Measurements from ENCODE around the gene PLB1.

The PLB1 gene

DNA sequence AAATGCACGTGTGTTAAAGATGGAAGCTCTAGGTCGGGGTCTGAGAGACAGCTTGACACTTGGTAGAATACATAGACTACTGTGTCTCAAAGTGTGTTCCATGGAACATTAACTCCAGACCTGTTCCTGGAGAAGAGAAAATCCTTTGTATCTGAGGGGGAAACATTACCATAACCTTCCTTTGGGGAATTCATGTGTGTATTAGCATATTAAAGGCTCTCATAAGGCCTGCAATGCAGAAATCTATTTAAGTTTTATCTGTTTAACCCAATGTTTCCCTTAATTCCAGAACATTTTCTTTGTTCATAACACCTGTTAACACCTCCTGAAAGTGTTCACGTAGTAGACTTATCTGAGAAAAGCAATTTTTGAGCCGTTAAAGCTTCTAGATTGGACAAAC lies 99.5 kb downstream of the PLB1 start:
- Histone ChIP-seq H3K27me3 (ENCODE audit: insufficient read depth, low read length, poor library complexity, severe bottlenecking) (no peaks in the 10 kb centered on the region), H3K9me2 (replicated peaks; ENCODE audit: low read depth, low read length) (no peaks in the 10 kb centered on the region), H4K20me1 (ENCODE audit: insufficient read depth, low read length, poor library complexity, severe bottlenecking) (no peaks in the 10 kb centered on the region), H3K4me1 (ENCODE audit: insufficient read depth, low read length, poor library complexity, severe bottlenecking) (peaks cover 6% of the 10 kb centered on the region), H3K9me3 (ENCODE audit: insufficient read depth, low read depth, low read length) (no peaks in the 10 kb centered on the region), H2AFZ (ENCODE audit: low read length) (no peak overlapping the region), H3K79me2 (ENCODE audit: insufficient read depth, low read length) (no peaks in the 10 kb centered on the region), H3K9ac (ENCODE audit: low read depth, low read length, poor library complexity, severe bottlenecking) (no peak overlapping the region), H3K36me3 (ENCODE audit: insufficient read depth, low read length) (no peaks in the 10 kb centered on the region), H3K4me2 (ENCODE audit: low read depth, low read length, poor library complexity, severe bottlenecking) (no peak overlapping the region), H3F3A (ENCODE audit: low read depth) (no peaks in the 10 kb centered on the region), H3K4me3 (ENCODE audit: low read length, poor library complexity, severe bottlenecking) (no peak overlapping the region)
- TF ChIP-seq, protein P1, sequence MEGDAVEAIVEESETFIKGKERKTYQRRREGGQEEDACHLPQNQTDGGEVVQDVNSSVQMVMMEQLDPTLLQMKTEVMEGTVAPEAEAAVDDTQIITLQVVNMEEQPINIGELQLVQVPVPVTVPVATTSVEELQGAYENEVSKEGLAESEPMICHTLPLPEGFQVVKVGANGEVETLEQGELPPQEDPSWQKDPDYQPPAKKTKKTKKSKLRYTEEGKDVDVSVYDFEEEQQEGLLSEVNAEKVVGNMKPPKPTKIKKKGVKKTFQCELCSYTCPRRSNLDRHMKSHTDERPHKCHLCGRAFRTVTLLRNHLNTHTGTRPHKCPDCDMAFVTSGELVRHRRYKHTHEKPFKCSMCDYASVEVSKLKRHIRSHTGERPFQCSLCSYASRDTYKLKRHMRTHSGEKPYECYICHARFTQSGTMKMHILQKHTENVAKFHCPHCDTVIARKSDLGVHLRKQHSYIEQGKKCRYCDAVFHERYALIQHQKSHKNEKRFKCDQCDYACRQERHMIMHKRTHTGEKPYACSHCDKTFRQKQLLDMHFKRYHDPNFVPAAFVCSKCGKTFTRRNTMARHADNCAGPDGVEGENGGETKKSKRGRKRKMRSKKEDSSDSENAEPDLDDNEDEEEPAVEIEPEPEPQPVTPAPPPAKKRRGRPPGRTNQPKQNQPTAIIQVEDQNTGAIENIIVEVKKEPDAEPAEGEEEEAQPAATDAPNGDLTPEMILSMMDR (conservative IDR thresholded peaks at IDR 0.05; ENCODE audit: low read length), result no peak
- no peak for TF ChIP-seq EZH2phosphoT487 (IDR thresholded peaks at IDR 0.05; ENCODE audit: borderline replicate concordance)

DNA sequence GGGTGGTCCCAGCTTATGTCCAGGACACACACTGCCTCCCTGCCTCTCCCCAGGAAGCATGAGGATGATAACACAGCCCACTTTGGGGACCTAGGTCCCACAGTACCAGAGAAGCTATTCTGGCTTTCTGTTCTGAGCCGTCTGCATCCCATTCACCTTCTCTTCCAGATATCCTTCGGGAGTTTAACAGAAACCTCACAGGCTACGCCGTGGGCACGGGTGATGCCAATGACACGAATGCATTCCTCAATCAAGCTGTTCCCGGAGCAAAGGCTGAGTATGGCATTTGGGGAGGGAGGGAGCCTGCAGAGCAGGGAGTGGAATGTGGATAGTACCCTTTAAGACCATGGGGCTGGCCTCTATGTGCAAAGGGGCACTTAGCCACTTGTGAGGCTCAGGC lies 102.6 kb downstream of the PLB1 start:
- no peak overlapping the region for H2AFZ ChIP-seq (ENCODE audit: low read length)
- no peak overlapping the region for H3K4me2 ChIP-seq (ENCODE audit: low read depth, low read length, poor library complexity, severe bottlenecking)
- no peaks in the 10 kb centered on the region for H3K9me3 ChIP-seq (ENCODE audit: insufficient read depth, low read depth, low read length)
- TF ChIP-seq EZH2phosphoT487 (IDR thresholded peaks at IDR 0.05; ENCODE audit: borderline replicate concordance), result no peak
- TF ChIP-seq, protein P1 (conservative IDR thresholded peaks at IDR 0.05; ENCODE audit: low read length), result no peak
- H3K27me3 ChIP-seq (ENCODE audit: insufficient read depth, low read length, poor library complexity, severe bottlenecking), result no peaks in the 10 kb centered on the region
- H3K79me2 ChIP-seq (ENCODE audit: insufficient read depth, low read length), result no peaks in the 10 kb centered on the region
- no peaks in the 10 kb centered on the region for H3K9me2 ChIP-seq (replicated peaks; ENCODE audit: low read depth, low read length)
- no peaks in the 10 kb centered on the region for H3F3A ChIP-seq (ENCODE audit: low read depth)
- H4K20me1 ChIP-seq (ENCODE audit: insufficient read depth, low read length, poor library complexity, severe bottlenecking), result no peaks in the 10 kb centered on the region
- no peak overlapping the region for H3K4me3 ChIP-seq (ENCODE audit: low read length, poor library complexity, severe bottlenecking)
- peaks cover 15% of the 10 kb centered on the region for H3K4me1 ChIP-seq (ENCODE audit: insufficient read depth, low read length, poor library complexity, severe bottlenecking)
- H3K9ac ChIP-seq (ENCODE audit: low read depth, low read length, poor library complexity, severe bottlenecking), result no peak overlapping the region
- H3K36me3 ChIP-seq (ENCODE audit: insufficient read depth, low read length), result no peaks in the 10 kb centered on the region

DNA sequence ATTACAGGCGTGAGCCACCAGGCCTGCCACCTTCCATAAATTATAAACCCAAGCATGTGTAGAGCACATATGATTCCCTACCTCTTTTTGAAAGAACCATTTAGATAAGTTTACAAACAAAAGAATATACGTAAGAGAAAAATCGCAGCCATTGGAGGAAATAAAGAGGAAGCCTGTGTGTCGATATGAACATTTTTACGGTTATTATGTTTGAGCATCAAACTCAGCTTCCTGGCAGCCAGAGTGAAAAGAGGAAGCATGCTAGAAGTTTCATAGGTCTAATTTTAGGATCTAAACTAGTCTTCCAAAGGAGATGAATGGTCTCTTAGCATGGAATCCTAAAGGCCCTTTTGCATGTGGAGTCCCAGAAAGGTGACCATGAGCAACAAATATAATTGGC lies 104.3 kb downstream of the PLB1 start:
- H3K9ac ChIP-seq (ENCODE audit: low read depth, low read length, poor library complexity, severe bottlenecking), result no peak overlapping the region

More for the DNA sequence above, 104.3 kb downstream of the PLB1 start:
- Histone ChIP-seq H3K36me3 (ENCODE audit: insufficient read depth, low read length) (no peaks in the 10 kb centered on the region), H3K9me3 (ENCODE audit: insufficient read depth, low read depth, low read length) (no peaks in the 10 kb centered on the region), H3K79me2 (ENCODE audit: insufficient read depth, low read length) (no peaks in the 10 kb centered on the region), H3K4me3 (ENCODE audit: low read length, poor library complexity, severe bottlenecking) (no peak overlapping the region), H4K20me1 (ENCODE audit: insufficient read depth, low read length, poor library complexity, severe bottlenecking) (no peaks in the 10 kb centered on the region), H3K4me1 (ENCODE audit: insufficient read depth, low read length, poor library complexity, severe bottlenecking) (peaks cover 14% of the 10 kb centered on the region), H2AFZ (ENCODE audit: low read length) (no peak overlapping the region), H3F3A (ENCODE audit: low read depth) (no peaks in the 10 kb centered on the region), H3K4me2 (ENCODE audit: low read depth, low read length, poor library complexity, severe bottlenecking) (no peak overlapping the region), H3K9me2 (replicated peaks; ENCODE audit: low read depth, low read length) (no peaks in the 10 kb centered on the region), H3K27me3 (ENCODE audit: insufficient read depth, low read length, poor library complexity, severe bottlenecking) (no peaks in the 10 kb centered on the region)
- TF ChIP-seq, protein P1 (conservative IDR thresholded peaks at IDR 0.05; ENCODE audit: low read length), result no peak
